Stimulated activated CD4-positive, alpha-beta T cell treated with anti-CD3 and anti-CD28 coated beads, Interleukin-2, amount 100 ng/mL, for 4 hours (primary cell): ENCODE results near the gene DHCR7.
"Not testable (repeated sequence)": the region's sequence is repeated elsewhere in the genome, so short reads cannot be mapped to it uniquely, and the experiment has no call there.

Source experiments
- DNase-seq: peaks from one replicate; pipeline ENCODE4 v3.0.0-alpha.2; 2020; ENCODE audit warnings: low read depth

Gene DHCR7

GRCh38 chr11:71437399-71437798, 10.8 kb downstream of the DHCR7 start:
- no peak for DNase-seq

GRCh38 chr11:71436861-71437260, 11.3 kb downstream of the DHCR7 start:
- no peak for DNase-seq

- DNase-seq: no peak
These were observed 12.8 kb downstream of the DHCR7 start for GRCh38 chr11:71435278-71435951.

GRCh38 chr11:71434576-71435130, 13.5 kb downstream of the DHCR7 start:
- no peak for DNase-seq

GRCh38 chr11:71433648-71434450, 14.3 kb downstream of the DHCR7 start:
- no peak for DNase-seq

- no peak for DNase-seq
These were observed 15.2 kb downstream of the DHCR7 start for GRCh38 chr11:71432761-71433647.

GRCh38 chr11:71431271-71431670, 16.9 kb downstream of the DHCR7 start:
- no peak for DNase-seq

GRCh38 chr11:71430166-71430565, 18.0 kb downstream of the DHCR7 start:
- no peak for DNase-seq

GRCh38 chr11:71429701-71430100, 18.5 kb downstream of the DHCR7 start:
- no peak for DNase-seq

GRCh38 chr11:71428861-71429435, 19.2 kb downstream of the DHCR7 start:
- DNase-seq: no peak

GRCh38 chr11:71426413-71426812, 21.8 kb downstream of the DHCR7 start:
- no peak for DNase-seq

- no peak for DNase-seq
These were observed 22.3 kb downstream of the DHCR7 start for GRCh38 chr11:71425860-71426259.

GRCh38 chr11:71425409-71425808, 22.8 kb downstream of the DHCR7 start:
- no peak for DNase-seq

- DNase-seq: no peak
These were observed 24.9 kb downstream of the DHCR7 start for GRCh38 chr11:71423181-71423790.

GRCh38 chr11:71422318-71422717, 25.9 kb downstream of the DHCR7 start:
- not testable (repeated sequence) for DNase-seq

GRCh38 chr11:71421392-71421950, 26.7 kb downstream of the DHCR7 start:
- no peak for DNase-seq

- DNase-seq: no peak
These were observed 27.5 kb downstream of the DHCR7 start for GRCh38 chr11:71420455-71421241.

- DNase-seq: no peak
These were observed 29.6 kb downstream of the DHCR7 start for GRCh38 chr11:71418643-71419042.

- no peak for DNase-seq
These were observed 33.5 kb downstream of the DHCR7 start for GRCh38 chr11:71414645-71415044.

- DNase-seq: no peak
These were observed 37.7 kb downstream of the DHCR7 start for GRCh38 chr11:71410363-71410966.
